ENCODE measurements around the gene PIK3R4. TPM values are rescaled to one million over a fixed set of nuclear protein-coding genes. Genes with fewer than 3 reads are reported as not detected.

Gene PIK3R4
- polyA plus RNA-seq, 6 donors from 2014 or later, result 7.8 to 26.8 (median 18.8) TPM

- no peak for DNase-seq
- peak overlapping the region in 1 of 6 donors; percentile 11 for H3K27ac Mint-ChIP-seq
- no peaks in the 10 kb centered on the region for H3K27me3 Mint-ChIP-seq
- H3K4me1 Mint-ChIP-seq, result no peaks in the 10 kb centered on the region
- H3K9me3 Mint-ChIP-seq, result no peaks in the 10 kb centered on the region
- ATAC-seq (ENCODE audit: low read depth in 2 of 2), result no peak
- no peak overlapping the region for H3K4me3 Mint-ChIP-seq
- H3K36me3 Mint-ChIP-seq, result peaks cover 0 to 23% of the 10 kb centered on the region in 2 donors
Observed at GRCh38 chr3:130662501-130662996, 84.1 kb downstream of the PIK3R4 start.

- no peak for ATAC-seq (ENCODE audit: low read depth in 2 of 2)
- no peaks in the 10 kb centered on the region for H3K9me3 Mint-ChIP-seq
Observed at GRCh38 chr3:130661140-130661891, 85.3 kb downstream of the PIK3R4 start.

GRCh38 chr3:130659911-130660310 lies 86.7 kb downstream of the PIK3R4 start:
- Mint-ChIP-seq H3K4me1 (no peaks in the 10 kb centered on the region), H3K4me3 (no peak overlapping the region), H3K36me3 (peaks cover 0 to 21% of the 10 kb centered on the region in 2 donors), H3K27me3 (no peaks in the 10 kb centered on the region), H3K9me3 (no peaks in the 10 kb centered on the region), H3K27ac (no peak overlapping the region)
- no peak for DNase-seq
- ATAC-seq (ENCODE audit: low read depth in 2 of 2), result no peak

More at GRCh38 chr3:130661140-130661891, 85.3 kb downstream of the PIK3R4 start:
- H3K36me3 Mint-ChIP-seq, result peaks cover 0 to 25% of the 10 kb centered on the region in 2 donors
- no peaks in the 10 kb centered on the region for H3K4me1 Mint-ChIP-seq
- DNase-seq, result no peak
- no peak overlapping the region for H3K27ac Mint-ChIP-seq
- no peak overlapping the region for H3K4me3 Mint-ChIP-seq
- H3K27me3 Mint-ChIP-seq, result no peaks in the 10 kb centered on the region

- Mint-ChIP-seq H3K4me3 (no peak overlapping the region), H3K36me3 (peaks cover 0 to 19% of the 10 kb centered on the region in 2 donors), H3K27ac (no peak overlapping the region), H3K27me3 (no peaks in the 10 kb centered on the region), H3K4me1 (no peaks in the 10 kb centered on the region), H3K9me3 (no peaks in the 10 kb centered on the region)
- ATAC-seq (ENCODE audit: low read depth in 2 of 2) (no peak), DNase-seq (no peak)
Observed at GRCh38 chr3:130658678-130659077, 88.0 kb downstream of the PIK3R4 start.

GRCh38 chr3:130656627-130657026 lies 90.0 kb downstream of the PIK3R4 start:
- DNase-seq (no peak), ATAC-seq (ENCODE audit: low read depth in 2 of 2) (no peak)
- H3K36me3 Mint-ChIP-seq, result peaks cover 0 to 12% of the 10 kb centered on the region in 2 donors
- H3K27ac Mint-ChIP-seq, result no peak overlapping the region
- no peak overlapping the region for H3K4me3 Mint-ChIP-seq
- no peaks in the 10 kb centered on the region for H3K27me3 Mint-ChIP-seq
- H3K9me3 Mint-ChIP-seq, result no peaks in the 10 kb centered on the region
- no peaks in the 10 kb centered on the region for H3K4me1 Mint-ChIP-seq

- Mint-ChIP-seq H3K27me3 (no peaks in the 10 kb centered on the region), H3K4me3 (no peak overlapping the region), H3K36me3 (peaks cover 0 to 11% of the 10 kb centered on the region in 2 donors), H3K27ac (peak overlapping the region in 1 of 6 donors; percentile 36), H3K4me1 (no peaks in the 10 kb centered on the region), H3K9me3 (no peaks in the 10 kb centered on the region)
- ATAC-seq (ENCODE audit: low read depth in 2 of 2) (no peak), DNase-seq (no peak)
Observed at GRCh38 chr3:130654921-130655320, 91.7 kb downstream of the PIK3R4 start.

- Mint-ChIP-seq H3K36me3 (peaks cover 0 to 7% of the 10 kb centered on the region in 2 donors), H3K4me3 (no peak overlapping the region), H3K27ac (peak overlapping the region in 1 of 6 donors; percentile 39), H3K27me3 (no peaks in the 10 kb centered on the region), H3K4me1 (no peaks in the 10 kb centered on the region), H3K9me3 (no peaks in the 10 kb centered on the region)
- DNase-seq (no peak), ATAC-seq (ENCODE audit: low read depth in 2 of 2) (no peak)
Observed at GRCh38 chr3:130654091-130654490, 92.5 kb downstream of the PIK3R4 start.

- ATAC-seq (ENCODE audit: low read depth in 2 of 2) (no peak), DNase-seq (no peak)
- Mint-ChIP-seq H3K27ac (no peak overlapping the region), H3K36me3 (no peaks in the 10 kb centered on the region), H3K4me1 (no peaks in the 10 kb centered on the region), H3K9me3 (no peaks in the 10 kb centered on the region), H3K4me3 (no peak overlapping the region), H3K27me3 (peaks cover 0 to 12% (median 0%) of the 10 kb centered on the region in 3 donors)
Observed at GRCh38 chr3:130649061-130649654, 97.5 kb downstream of the PIK3R4 start.

- H3K9me3 Mint-ChIP-seq, result no peaks in the 10 kb centered on the region
- H3K4me1 Mint-ChIP-seq, result no peaks in the 10 kb centered on the region
- H3K4me3 Mint-ChIP-seq, result no peak overlapping the region
- peaks cover 0 to 14% (median 5%) of the 10 kb centered on the region in 3 donors for H3K27me3 Mint-ChIP-seq
- DNase-seq (no peak), ATAC-seq (ENCODE audit: low read depth in 2 of 2) (no peak)
- no peak overlapping the region for H3K27ac Mint-ChIP-seq
- H3K36me3 Mint-ChIP-seq, result no peaks in the 10 kb centered on the region
Observed at GRCh38 chr3:130648293-130648692, 98.3 kb downstream of the PIK3R4 start.

- no peaks in the 10 kb centered on the region for H3K9me3 Mint-ChIP-seq
- peaks cover 0 to 23% (median 13%) of the 10 kb centered on the region in 3 donors for H3K27me3 Mint-ChIP-seq
- H3K4me3 Mint-ChIP-seq, result no peak overlapping the region
- H3K4me1 Mint-ChIP-seq, result no peaks in the 10 kb centered on the region
- no peak overlapping the region for H3K27ac Mint-ChIP-seq
- H3K36me3 Mint-ChIP-seq, result no peaks in the 10 kb centered on the region
- DNase-seq (no peak), ATAC-seq (ENCODE audit: low read depth in 2 of 2) (no peak)
Observed at GRCh38 chr3:130645261-130645660, 101.4 kb downstream of the PIK3R4 start.

GRCh38 chr3:130644628-130645253 lies 101.9 kb downstream of the PIK3R4 start:
- no peak for DNase-seq
- Mint-ChIP-seq H3K4me3 (no peak overlapping the region), H3K27me3 (peaks cover 0 to 23% (median 13%) of the 10 kb centered on the region in 3 donors), H3K36me3 (no peaks in the 10 kb centered on the region), H3K4me1 (no peaks in the 10 kb centered on the region), H3K9me3 (no peaks in the 10 kb centered on the region), H3K27ac (no peak overlapping the region)
- ATAC-seq (ENCODE audit: low read depth in 2 of 2), result no peak

GRCh38 chr3:130640027-130640426 lies 106.6 kb downstream of the PIK3R4 start:
- Mint-ChIP-seq H3K27me3 (peaks cover 0 to 13% (median 12%) of the 10 kb centered on the region in 3 donors), H3K9me3 (peaks cover 0 to 13% (median 0%) of the 10 kb centered on the region in 7 donors), H3K27ac (no peak overlapping the region), H3K4me3 (no peak overlapping the region), H3K4me1 (no peaks in the 10 kb centered on the region), H3K36me3 (no peaks in the 10 kb centered on the region)
- DNase-seq (no peak), ATAC-seq (ENCODE audit: low read depth in 2 of 2) (no peak)

- H3K27me3 Mint-ChIP-seq, result peaks cover 0 to 1% (median 0%) of the 10 kb centered on the region in 3 donors
- H3K27ac Mint-ChIP-seq, result no peak overlapping the region
- H3K36me3 Mint-ChIP-seq, result no peaks in the 10 kb centered on the region
- H3K4me3 Mint-ChIP-seq, result no peak overlapping the region
- H3K4me1 Mint-ChIP-seq, result no peaks in the 10 kb centered on the region
- DNase-seq, result no peak
- H3K9me3 Mint-ChIP-seq, result peaks cover 0 to 13% (median 0%) of the 10 kb centered on the region in 7 donors
- no peak for ATAC-seq (ENCODE audit: low read depth in 2 of 2)
Observed at GRCh38 chr3:130636480-130637234, 110.0 kb downstream of the PIK3R4 start.

All from naive B cell (primary cell).